Rectal smooth muscle tissue (tissue), 1 donor: ENCODE data around the gene EPG5.
"Not testable (repeated sequence)": the region's sequence is repeated elsewhere in the genome, so short reads cannot be mapped to it uniquely, and the experiment has no call there.

Experiments used
- H3K27ac ChIP-seq: one replicate; pipeline ENCODE4 v1.7.0; 2013; ENCODE audit warnings: low read depth, low read length, inconsistent platforms
- H3K27me3 ChIP-seq: one replicate; pipeline ENCODE4 v1.7.0; 2013; ENCODE audit warnings: low read length; ENCODE audit not compliant: control insufficient read depth, insufficient read depth
- H3K36me3 ChIP-seq: one replicate; pipeline ENCODE4 v1.7.0; 2013; ENCODE audit warnings: low read length; ENCODE audit not compliant: control insufficient read depth, insufficient read depth
- H3K4me1 ChIP-seq: one replicate; pipeline ENCODE4 v1.7.0; 2013; ENCODE audit warnings: low read length; ENCODE audit not compliant: control insufficient read depth, insufficient read depth
- H3K4me3 ChIP-seq: one replicate; pipeline ENCODE4 v1.7.0; 2013; ENCODE audit warnings: low read length
- H3K9ac ChIP-seq: one replicate; pipeline ENCODE4 v1.7.0; 2013; ENCODE audit warnings: low read length

EPG5 gene

DNA sequence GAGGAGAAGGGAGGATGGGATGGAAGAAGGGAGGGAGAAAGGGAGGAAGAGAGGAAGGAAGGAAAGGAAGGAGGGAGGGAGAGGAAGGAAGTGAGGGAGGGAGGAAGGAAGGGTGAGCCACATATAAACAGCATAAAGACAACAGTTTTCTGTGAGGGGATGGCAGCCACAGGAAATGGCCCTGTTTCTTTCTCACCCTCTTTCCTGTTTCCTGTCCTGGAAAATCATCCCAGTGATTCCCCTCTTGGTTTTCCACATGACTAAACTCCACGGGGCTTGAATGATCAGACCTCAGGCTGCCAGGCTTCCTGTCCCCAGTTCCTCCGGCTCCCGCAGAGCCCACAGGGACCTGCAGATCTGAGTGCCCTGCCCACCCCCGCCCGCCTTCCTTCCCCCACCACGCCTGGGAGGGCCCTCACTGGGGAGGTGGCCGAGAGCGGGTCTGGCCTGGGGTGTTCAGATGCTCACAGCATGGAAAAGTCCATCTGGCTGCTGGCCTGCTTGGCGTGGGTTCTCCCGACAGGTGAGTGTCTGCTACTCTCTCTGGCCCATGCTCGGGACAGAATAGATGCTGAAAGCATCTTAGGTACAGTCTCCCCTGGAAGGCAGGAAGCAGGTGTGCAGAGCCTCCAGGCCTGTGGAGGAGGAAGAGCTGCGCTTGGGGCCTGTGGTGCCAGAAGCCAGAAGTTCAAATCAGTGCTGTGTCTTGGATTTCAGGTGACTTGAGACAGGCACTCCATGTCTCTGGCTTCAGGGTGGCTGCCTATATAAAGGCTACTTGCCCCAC is 141.7 kb downstream of the EPG5 start, which contains the start of gene SIGLEC15:
Gene SIGLEC15 (plus strand): TSS at position 418 of the 787 bp plus-strand sequence. CDS start 54 bp downstream, at position 472.
- H3K4me3 ChIP-seq, result no peak within 1 kb of the TSS
- H3K4me1 ChIP-seq, result peaks cover 2% of the 10 kb centered on the region
- no peaks in the 10 kb centered on the region for H3K36me3 ChIP-seq
- no peaks in the 10 kb centered on the region for H3K27me3 ChIP-seq
- no peak within 1 kb of the TSS for H3K9ac ChIP-seq
- no peak within 1 kb of the TSS for H3K27ac ChIP-seq

DNA sequence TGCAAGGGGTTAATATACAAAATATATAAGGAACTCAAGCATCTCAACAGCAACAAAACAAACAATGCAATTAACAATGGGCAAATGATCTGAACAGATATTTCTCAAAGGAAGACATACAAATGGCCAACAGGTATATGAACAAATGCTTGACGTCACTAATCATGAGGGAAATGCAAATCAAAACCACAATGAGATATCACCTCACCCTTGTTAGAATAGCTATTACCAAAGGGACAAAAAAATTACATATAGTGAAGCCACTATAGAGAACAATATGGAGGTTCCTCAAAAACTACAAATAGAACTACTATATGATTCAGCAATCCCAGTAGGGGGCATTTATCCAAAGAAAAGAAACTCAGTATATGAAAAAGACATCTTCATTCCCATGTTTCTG is 145.4 kb downstream of the EPG5 start:
- Histone ChIP-seq H3K27me3 (no peaks in the 10 kb centered on the region), H3K27ac (no peak overlapping the region), H3K9ac (no peak overlapping the region), H3K4me1 (no peaks in the 10 kb centered on the region), H3K36me3 (no peaks in the 10 kb centered on the region), H3K4me3 (no peak overlapping the region)

DNA sequence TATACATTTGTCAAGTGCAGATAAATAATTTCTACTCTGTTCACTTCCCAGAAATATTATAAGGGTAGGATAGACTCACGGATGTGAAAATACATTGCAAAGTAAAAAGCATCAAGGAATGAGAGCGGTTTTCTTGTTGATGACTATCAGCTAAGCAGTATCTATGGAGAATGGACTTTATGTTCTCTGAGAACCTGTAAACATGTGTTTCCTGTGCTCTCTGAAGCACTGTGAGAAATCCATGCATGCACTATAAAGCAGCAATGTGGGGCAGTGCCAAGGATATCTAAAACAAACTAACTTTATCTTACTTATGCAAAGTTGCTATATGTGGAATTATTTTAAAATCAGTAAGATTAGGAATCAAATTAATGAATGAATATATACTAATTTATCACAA is 146.1 kb downstream of the EPG5 start:
- H3K27ac ChIP-seq, result no peak overlapping the region
- no peak overlapping the region for H3K4me3 ChIP-seq
- H3K4me1 ChIP-seq, result no peaks in the 10 kb centered on the region
- no peak overlapping the region for H3K9ac ChIP-seq
- H3K27me3 ChIP-seq, result no peaks in the 10 kb centered on the region
- no peaks in the 10 kb centered on the region for H3K36me3 ChIP-seq

DNA sequence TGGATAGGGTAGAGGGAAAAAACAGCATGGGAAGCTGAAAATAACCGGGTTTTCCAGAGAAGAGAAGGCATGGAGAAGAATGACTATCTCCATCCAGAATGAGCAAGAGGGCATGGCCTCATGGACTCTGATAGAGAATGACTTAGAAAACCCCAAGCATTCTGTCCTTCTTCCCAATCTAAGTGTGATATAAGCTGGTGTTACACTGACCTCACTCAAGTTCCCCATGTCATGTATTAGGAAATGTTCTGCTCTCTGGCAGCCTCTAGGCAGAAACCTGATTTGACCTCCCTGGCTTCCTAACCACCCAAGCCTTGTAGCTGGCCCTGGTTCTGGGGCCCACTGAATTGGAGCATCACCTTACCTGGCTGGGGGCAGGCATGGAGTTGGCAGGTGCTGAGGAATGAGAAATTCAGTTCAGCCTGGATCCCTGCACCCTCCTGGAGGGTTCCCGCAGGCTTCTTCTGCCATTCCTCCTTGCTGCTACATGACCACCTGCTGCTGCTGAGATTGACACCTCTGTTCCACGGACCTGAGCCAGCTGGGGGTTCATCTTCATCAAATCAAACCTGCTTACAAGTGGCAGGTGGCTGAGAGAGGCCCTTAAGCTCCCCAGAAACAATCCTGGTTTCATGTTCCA is 146.9 kb downstream of the EPG5 start:
- Histone ChIP-seq H3K27ac (no peak overlapping the region), H3K4me1 (no peaks in the 10 kb centered on the region), H3K9ac (no peak overlapping the region), H3K36me3 (no peaks in the 10 kb centered on the region), H3K27me3 (no peaks in the 10 kb centered on the region), H3K4me3 (no peak overlapping the region)

DNA sequence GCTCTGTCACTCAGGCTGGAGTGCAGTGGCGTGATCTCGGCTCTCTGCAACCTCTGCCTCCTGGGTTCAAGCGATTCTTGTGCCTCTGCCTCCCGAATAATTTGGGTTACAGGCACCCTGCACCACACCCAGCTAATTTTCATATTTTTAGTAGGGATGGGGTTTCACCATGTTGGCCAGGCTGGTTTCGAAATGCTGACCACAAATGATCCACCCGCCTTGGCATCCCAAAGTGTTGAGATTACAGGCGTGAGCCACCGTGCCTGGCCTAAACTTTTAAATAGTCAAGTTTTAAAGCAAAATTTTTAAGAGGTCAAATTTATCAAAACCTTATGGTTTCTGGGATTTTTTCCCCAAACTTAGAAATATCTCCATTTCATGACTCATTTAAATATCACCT is 148.4 kb downstream of the EPG5 start:
- not testable (repeated sequence) for H3K9ac ChIP-seq, H3K27ac ChIP-seq, H3K4me3 ChIP-seq, H3K4me1 ChIP-seq, H3K36me3 ChIP-seq, H3K27me3 ChIP-seq

DNA sequence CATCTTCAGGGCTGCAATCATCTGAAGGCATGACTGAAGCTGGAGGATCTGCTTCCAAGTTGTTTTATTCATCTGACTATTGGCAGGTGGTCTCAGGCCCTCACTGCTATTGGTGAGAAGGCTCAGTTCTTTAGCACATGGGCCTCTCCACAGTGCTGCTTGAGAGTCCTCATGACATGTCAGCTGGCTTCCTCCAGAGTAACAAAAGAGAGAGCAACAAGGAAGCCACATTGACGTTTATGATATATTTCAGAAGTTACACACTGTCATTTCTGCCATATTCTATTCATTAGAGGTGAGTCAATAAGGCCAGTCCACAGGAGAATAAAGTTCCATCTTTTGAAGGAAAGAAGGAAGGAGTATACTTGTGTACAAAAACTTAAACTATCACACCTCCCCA is 149.6 kb downstream of the EPG5 start:
- no peak overlapping the region for H3K4me3 ChIP-seq
- no peaks in the 10 kb centered on the region for H3K27me3 ChIP-seq
- no peaks in the 10 kb centered on the region for H3K36me3 ChIP-seq
- no peak overlapping the region for H3K27ac ChIP-seq
- H3K4me1 ChIP-seq, result no peaks in the 10 kb centered on the region
- no peak overlapping the region for H3K9ac ChIP-seq

DNA sequence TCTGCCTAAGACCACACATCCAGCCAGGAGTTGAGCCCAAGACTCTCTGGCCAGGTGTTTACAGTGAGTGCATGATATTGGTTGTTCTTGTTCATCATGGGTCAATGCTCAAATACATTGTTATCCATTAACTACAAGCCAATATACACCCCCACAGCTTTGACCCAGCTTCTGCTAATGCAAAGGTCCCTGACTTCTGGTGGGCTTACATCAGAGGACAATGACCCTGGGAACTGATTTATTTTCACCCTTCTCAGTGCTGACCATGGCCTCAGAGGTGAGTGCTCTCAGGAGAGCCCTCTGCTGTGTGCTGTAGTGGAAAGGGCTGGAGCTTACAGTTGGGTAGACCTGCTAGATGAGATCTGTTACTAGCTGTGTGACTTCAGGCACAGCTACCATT is 152.4 kb downstream of the EPG5 start:
- H3K27me3 ChIP-seq, H3K4me1 ChIP-seq, H3K36me3 ChIP-seq, H3K9ac ChIP-seq, H3K4me3 ChIP-seq, H3K27ac ChIP-seq: not testable (repeated sequence)

DNA sequence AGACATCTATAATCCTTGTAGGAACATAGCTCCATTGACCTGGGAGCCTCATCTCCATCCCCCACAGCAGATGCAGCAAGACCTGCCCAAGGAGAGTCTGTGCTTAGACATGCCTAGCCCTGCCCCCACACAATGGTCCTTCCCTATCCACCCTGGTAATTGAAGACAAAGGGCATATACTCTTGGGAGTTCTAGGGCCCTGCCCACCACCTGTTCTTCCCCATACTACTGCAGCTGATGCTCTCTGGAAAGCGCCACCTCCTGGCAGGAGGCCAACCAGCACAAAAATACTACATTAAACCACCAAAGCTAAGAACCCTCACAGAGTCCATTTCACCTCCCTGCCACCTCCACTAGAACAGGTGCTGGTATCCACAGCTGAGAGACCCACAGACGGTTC is 160.0 kb downstream of the EPG5 start:
- H3K27me3 ChIP-seq, H3K9ac ChIP-seq, H3K4me1 ChIP-seq, H3K36me3 ChIP-seq, H3K4me3 ChIP-seq, H3K27ac ChIP-seq: not testable (repeated sequence)

DNA sequence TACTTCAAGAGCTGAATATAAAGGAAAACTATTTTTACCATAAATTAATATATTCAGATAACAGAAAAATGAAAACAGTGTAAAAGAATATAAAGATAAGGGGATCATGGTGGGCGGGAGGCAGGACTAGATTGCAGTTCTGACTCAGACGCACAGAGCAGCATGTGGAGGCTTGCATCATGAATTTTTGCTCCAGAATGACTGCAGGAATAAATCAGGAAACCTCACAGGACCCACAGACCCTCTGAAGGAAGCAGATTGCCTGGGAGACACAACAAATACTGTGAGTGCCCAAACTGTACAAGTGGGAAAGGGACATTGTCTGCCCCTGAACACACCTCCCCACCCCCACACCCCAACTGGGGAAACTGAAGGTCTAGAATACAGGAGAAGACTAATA is 160.9 kb downstream of the EPG5 start:
- Histone ChIP-seq H3K27me3 (no peaks in the 10 kb centered on the region), H3K27ac (no peak overlapping the region), H3K4me1 (no peaks in the 10 kb centered on the region), H3K36me3 (no peaks in the 10 kb centered on the region), H3K4me3 (no peak overlapping the region), H3K9ac (no peak overlapping the region)

DNA sequence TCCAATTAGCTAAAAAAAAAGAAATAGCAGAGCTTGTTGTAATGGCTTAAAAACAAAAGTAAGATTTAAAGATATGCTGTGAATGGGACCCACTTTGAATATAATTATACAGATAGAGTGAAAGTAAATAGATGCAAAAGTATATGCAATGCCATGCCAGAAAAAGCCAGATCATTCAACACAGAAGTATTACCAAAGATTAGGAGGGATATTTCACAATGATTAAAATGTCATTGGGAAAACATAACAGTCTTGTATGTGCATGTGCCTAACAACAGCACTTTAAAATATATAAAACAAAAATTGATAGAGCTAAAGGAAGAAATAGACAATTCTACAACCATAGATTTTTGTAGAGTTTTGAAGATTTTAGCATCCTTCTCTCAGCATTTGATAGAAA is 161.6 kb downstream of the EPG5 start:
- Histone ChIP-seq H3K4me1 (no peaks in the 10 kb centered on the region), H3K27me3 (no peaks in the 10 kb centered on the region), H3K36me3 (no peaks in the 10 kb centered on the region), H3K9ac (no peak overlapping the region), H3K4me3 (no peak overlapping the region), H3K27ac (no peak overlapping the region)

DNA sequence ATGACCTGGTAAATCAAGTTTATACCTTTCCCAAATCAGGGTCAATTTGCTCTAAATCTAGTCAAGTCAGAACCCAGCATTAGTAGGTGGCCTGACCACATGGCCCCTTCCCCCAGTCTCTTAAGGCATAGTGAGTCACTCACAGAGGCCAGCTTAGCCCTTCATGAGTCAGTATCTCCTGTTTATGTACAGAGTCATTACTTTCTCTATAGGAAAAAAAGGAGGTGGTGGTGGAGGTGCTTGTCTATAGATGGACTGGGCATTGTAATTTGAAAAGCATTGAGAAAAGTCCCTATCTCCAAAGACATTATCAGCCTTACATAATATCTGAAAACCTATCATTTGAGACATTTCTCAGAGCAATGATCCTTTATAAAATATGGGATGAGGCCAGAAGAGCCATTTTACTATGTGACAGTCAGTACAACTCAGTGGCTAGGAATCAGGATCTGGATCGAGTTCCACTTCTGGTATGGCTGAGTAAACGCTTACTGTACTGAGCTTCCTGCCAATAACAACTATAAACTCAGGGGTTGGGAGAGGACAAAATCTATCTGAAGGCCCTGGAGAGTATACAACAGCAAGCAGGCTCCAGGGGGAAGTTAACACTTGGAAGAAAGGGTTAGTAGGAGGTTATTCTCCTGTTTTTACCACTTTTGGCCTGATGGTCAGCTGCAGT is 164.2 kb downstream of the EPG5 start:
- H3K27ac ChIP-seq, result no peak overlapping the region
- H3K9ac ChIP-seq, result no peak overlapping the region
- no peaks in the 10 kb centered on the region for H3K4me1 ChIP-seq
- H3K36me3 ChIP-seq, result no peaks in the 10 kb centered on the region
- no peak overlapping the region for H3K4me3 ChIP-seq
- no peaks in the 10 kb centered on the region for H3K27me3 ChIP-seq

DNA sequence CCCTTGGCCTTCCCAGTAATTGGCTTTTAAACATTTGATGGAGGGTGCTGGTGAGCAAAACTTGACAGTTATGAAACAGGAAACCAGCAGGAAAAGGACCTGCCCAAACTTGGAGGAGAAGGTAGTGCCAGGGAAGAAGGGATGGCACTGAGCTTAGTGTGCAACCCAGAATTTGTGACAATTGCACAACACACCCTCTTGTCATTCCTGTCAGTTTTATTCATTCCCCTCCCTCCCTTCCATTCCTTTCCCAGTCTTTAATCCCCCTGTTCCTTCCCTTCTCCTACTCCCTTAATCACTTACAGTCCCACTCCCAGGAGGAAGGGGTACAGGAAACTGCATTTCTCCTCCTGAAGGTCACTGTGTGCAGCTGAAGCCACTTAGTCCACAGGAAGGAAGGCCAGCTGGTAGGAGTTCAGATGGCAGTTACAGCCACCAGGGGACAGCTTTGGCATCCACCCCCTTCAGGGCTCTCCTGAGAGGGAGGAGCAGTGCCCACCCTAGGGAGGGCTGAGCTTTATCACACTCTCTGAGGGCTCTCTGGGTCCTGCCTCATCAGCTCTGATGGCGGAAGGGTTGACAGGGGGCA is 165.6 kb downstream of the EPG5 start:
- no peak overlapping the region for H3K27ac ChIP-seq
- H3K4me1 ChIP-seq, result no peaks in the 10 kb centered on the region
- H3K9ac ChIP-seq, result no peak overlapping the region
- H3K36me3 ChIP-seq, result no peaks in the 10 kb centered on the region
- H3K27me3 ChIP-seq, result no peaks in the 10 kb centered on the region
- H3K4me3 ChIP-seq, result no peak overlapping the region
